ENCODE measurements around the gene C11orf97.

- no peak for TF ChIP-seq CTCF (IDR thresholded peaks at IDR 0.05 in 8 of 11, conservative IDR thresholded peaks at IDR 0.05 in 3 of 11)
- TF ChIP-seq POLR2AphosphoS5 (IDR thresholded peaks at IDR 0.05), result no peak
Measured at GRCh38 chr11:94537031-94537600, 24.9 kb downstream of the C11orf97 start.

All from spleen (tissue), 7 donors.